HEK293 (cell line): Measurements from ENCODE around the gene SUV39H2.
A peak's percentile ranks its signal among the peaks of the same experiment; 100 is the strongest.
"Not testable (repeated sequence)": the region's sequence is repeated elsewhere in the genome, so short reads cannot be mapped to it uniquely, and the experiment has no call there.

Experiments used
- CTCF ChIA-PET: fragments of 350-600 bp; formaldehyde crosslinking; extraction: SDS; loops from one replicate; lab custom pipeline; 2021; ENCODE audit warnings: antibody characterized with exemption; lab: Yijun Ruan, JAX
- POLR2A ChIA-PET: fragments of 300-600 bp; formaldehyde crosslinking; extraction: SDS; loops from one replicate; lab custom pipeline; 2020; ENCODE audit warnings: antibody characterized with exemption, inconsistent platforms; lab: Yijun Ruan, JAX
- H3K27ac ChIP-seq: fragments of 200-500 bp; sonication (Bioruptor generic); 2 replicates; pipeline ENCODE4 v1.5.1; 2014; ENCODE audit warnings: low read depth, low read length, control low read depth, inconsistent platforms; ENCODE audit errors: extremely low read depth
- H3K36me3 ChIP-seq, 2 experiments: fragments of 200-500 bp in 1 of 2; sonication (Bioruptor generic) in 1 of 2; 1 replicate in 1 of 2; 2 replicates in 1 of 2; pipeline ENCODE4 v1.5.1; 2014 to 2017; ENCODE audit warnings: inconsistent platforms in 2 of 2, low read length in 2 of 2; ENCODE audit not compliant: control insufficient read depth in 2 of 2, insufficient read depth in 1 of 2
- H3K4me1 ChIP-seq: fragments of 200-500 bp; sonication (Bioruptor generic); 2 replicates; pipeline ENCODE4 v1.5.1; 2014; ENCODE audit warnings: mild to moderate bottlenecking, low read length, inconsistent platforms; ENCODE audit not compliant: control insufficient read depth, insufficient read depth
- H3K4me3 ChIP-seq: 2 replicates; pipeline ENCODE4 v1.5.1; 2011; ENCODE audit warnings: low read depth, mild to moderate bottlenecking, control low read depth, low read length, moderate library complexity
- H3K9me3 ChIP-seq: fragments of 200-500 bp; sonication (Bioruptor generic); 2 replicates; pipeline ENCODE4 v1.5.1; 2014; ENCODE audit warnings: low read depth, low read length, inconsistent platforms; ENCODE audit not compliant: control insufficient read depth, insufficient read depth
- PRDM2 ChIP-seq: fragments of 450-650 bp; formaldehyde crosslinking; IDR thresholded peaks from 2 replicates; pipeline ENCODE4 v1.5.1; 2016; ENCODE audit warnings: missing biosample characterization, missing genetic modification characterization, borderline replicate concordance
- SCRT1 ChIP-seq: fragments of 450-650 bp; formaldehyde crosslinking; IDR thresholded peaks from 2 replicates; pipeline ENCODE4 v1.5.1; 2016; ENCODE audit warnings: missing biosample characterization, missing genetic modification characterization, borderline replicate concordance
- SCRT2 ChIP-seq: fragments of 450-650 bp; formaldehyde crosslinking; IDR thresholded peaks from 2 replicates; pipeline ENCODE4 v1.5.1; 2016; ENCODE audit warnings: missing biosample characterization, missing genetic modification characterization
- ZBTB8A ChIP-seq: fragments of 450-650 bp; formaldehyde crosslinking; IDR thresholded peaks from 2 replicates; pipeline ENCODE4 v1.5.1; 2016; ENCODE audit warnings: missing biosample characterization, missing genetic modification characterization
- ZNF146 ChIP-seq: fragments of 450-650 bp; formaldehyde crosslinking; IDR thresholded peaks from 2 replicates; pipeline ENCODE4 v1.5.1; 2016; ENCODE audit warnings: missing biosample characterization, missing genetic modification characterization
- ZNF174 ChIP-seq: fragments of 450-650 bp; formaldehyde crosslinking; IDR thresholded peaks from 2 replicates; pipeline ENCODE4 v1.5.0; 2017; ENCODE audit warnings: missing biosample characterization, mild to moderate bottlenecking, missing genetic modification characterization
- ZNF280C ChIP-seq: fragments of 450-650 bp; formaldehyde crosslinking; IDR thresholded peaks from 2 replicates; pipeline ENCODE4 v1.5.1; 2016; ENCODE audit warnings: missing biosample characterization, missing genetic modification characterization
- ZNF341 ChIP-seq: fragments of 450-650 bp; formaldehyde crosslinking; IDR thresholded peaks from 2 replicates; pipeline ENCODE4; 2016; ENCODE audit warnings: low read depth, missing biosample characterization, missing genetic modification characterization
- ZNF530 ChIP-seq: fragments of 450-650 bp; formaldehyde crosslinking; IDR thresholded peaks from 2 replicates; pipeline ENCODE4 v1.5.1; 2016; ENCODE audit warnings: low read depth, missing biosample characterization, missing genetic modification characterization
- ZNF560 ChIP-seq: fragments of 450-650 bp; formaldehyde crosslinking; IDR thresholded peaks from 2 replicates; pipeline ENCODE4 v1.5.1; 2017; ENCODE audit warnings: missing biosample characterization, missing genetic modification characterization, borderline replicate concordance
- ZNF629 ChIP-seq: fragments of 450-650 bp; formaldehyde crosslinking; IDR thresholded peaks from 2 replicates; pipeline ENCODE4 v1.5.1; 2017; ENCODE audit warnings: missing biosample characterization, missing genetic modification characterization
- ZNF747 ChIP-seq: fragments of 450-650 bp; formaldehyde crosslinking; IDR thresholded peaks from 2 replicates; pipeline ENCODE4 v1.5.1; 2016; ENCODE audit warnings: missing biosample characterization, missing genetic modification characterization

Gene SUV39H2

GRCh38 chr10:14860791-14861190 lies 17.9 kb upstream of the SUV39H2 start (continued):
- TF ChIP-seq PRDM2 (no peak), ZNF530 (tag by site-specific recombination) (no peak), ZBTB8A (tag by site-specific recombination) (no peak), ZNF747 (no peak), ZNF341 (tag by site-specific recombination) (no peak), ZNF560 (no peak), ZNF629 (no peak), ZNF280C (tag by site-specific recombination) (no peak), ZNF174 (no peak)

- H3K27ac ChIP-seq, CTCF ChIA-PET, H3K4me1 ChIP-seq, H3K4me3 ChIP-seq, POLR2A ChIA-PET, H3K9me3 ChIP-seq: not testable (repeated sequence)
- peak; percentile 95 for TF ChIP-seq ZNF146 (tag by site-specific recombination)
- H3K36me3 ChIP-seq = peaks cover 30 to 51% of the 10 kb centered on the region in 2 experiments
Measured at GRCh38 chr10:14864466-14864865, 14.2 kb upstream of the SUV39H2 start.

GRCh38 chr10:14864871-14865270 lies 13.8 kb upstream of the SUV39H2 start:
- H3K36me3 ChIP-seq = peaks cover 33 to 55% of the 10 kb centered on the region in 2 experiments
- TF ChIP-seq SCRT1 (tag by site-specific recombination) = peak; percentile 84; the same call in 1 of the 2 replicates
- TF ChIP-seq SCRT2 (tag by site-specific recombination) = peak; percentile 88
- TF ChIP-seq, all 188 proteins: peak for 2; not testable (repeated sequence) for 186
- H3K4me3 ChIP-seq, POLR2A ChIA-PET, H3K9me3 ChIP-seq, H3K4me1 ChIP-seq, CTCF ChIA-PET, H3K27ac ChIP-seq: not testable (repeated sequence)
